Retina (tissue), 1 donor: ENCODE measurements around the gene PROKR1.

Source experiments
- DNase-seq: peaks from one replicate; pipeline ENCODE4 v3.0.0-alpha.2; 2016

The PROKR1 gene

GRCh38 chr2:68706637-68707036, 63.3 kb downstream of the PROKR1 start:
- DNase-seq = no peak
